WTC11 (cell line): ENCODE measurements around the gene MAGI2.

ENCODE experiments used
- ATF6 ChIP-seq: sonication (generic); formaldehyde crosslinking; IDR thresholded peaks from 2 replicates; pipeline ENCODE4 v1.8.1; 2023; ENCODE audit warnings: mild to moderate bottlenecking, missing genetic modification reagents
- CTCF ChIP-seq: fragments of 200-600 bp; IDR thresholded peaks from 2 replicates; pipeline ENCODE4 v1.8.0; 2022; ENCODE audit warnings: antibody characterized with exemption

- no peak for TF ChIP-seq CTCF
- TF ChIP-seq ATF6 (CRISPR knock-in tag) = no peak
Observed at GRCh38 chr7:78014401-78014800, 1439.1 kb downstream of the MAGI2 start.
